Mucosa of stomach (tissue), 1 donor: ENCODE measurements around the gene HYCC2.

ENCODE experiments used
- H3K27me3 ChIP-seq: one replicate; pipeline ENCODE4 v1.7.0; 2013; ENCODE audit warnings: mild to moderate bottlenecking, low read length; ENCODE audit not compliant: control insufficient read depth, insufficient read depth
- H3K36me3 ChIP-seq: one replicate; pipeline ENCODE4 v1.7.0; 2013; ENCODE audit warnings: low read length; ENCODE audit not compliant: control insufficient read depth, insufficient read depth
- H3K4me1 ChIP-seq: one replicate; pipeline ENCODE4 v1.7.0; 2013; ENCODE audit warnings: mild to moderate bottlenecking, low read length; ENCODE audit not compliant: control insufficient read depth, insufficient read depth
- H3K4me3 ChIP-seq: one replicate; pipeline ENCODE4 v1.7.0; 2013; ENCODE audit warnings: low read length
- H3K9ac ChIP-seq: one replicate; pipeline ENCODE4 v1.7.0; 2013; ENCODE audit warnings: mild to moderate bottlenecking, low read length, moderate library complexity
- H3K9me3 ChIP-seq: one replicate; pipeline ENCODE4 v1.7.0; 2013; ENCODE audit warnings: mild to moderate bottlenecking, low read length, moderate library complexity; ENCODE audit not compliant: control insufficient read depth
- donor health status: Pancreatic carcinoma.

Gene HYCC2

GRCh38 chr2:201109186-201109585 is 37.7 kb upstream of the HYCC2 start:
- Histone ChIP-seq H3K9ac (no peak overlapping the region), H3K4me1 (no peaks in the 10 kb centered on the region), H3K9me3 (no peaks in the 10 kb centered on the region), H3K36me3 (no peaks in the 10 kb centered on the region), H3K27me3 (no peaks in the 10 kb centered on the region), H3K4me3 (no peak overlapping the region)

GRCh38 chr2:201108341-201108740 is 36.9 kb upstream of the HYCC2 start:
- H3K36me3 ChIP-seq = no peaks in the 10 kb centered on the region
- no peak overlapping the region for H3K4me3 ChIP-seq
- H3K27me3 ChIP-seq = no peaks in the 10 kb centered on the region
- H3K9me3 ChIP-seq = no peaks in the 10 kb centered on the region
- H3K9ac ChIP-seq = no peak overlapping the region
- H3K4me1 ChIP-seq = no peaks in the 10 kb centered on the region

- Histone ChIP-seq H3K27me3 (no peaks in the 10 kb centered on the region), H3K36me3 (no peaks in the 10 kb centered on the region), H3K4me1 (no peaks in the 10 kb centered on the region), H3K4me3 (no peak overlapping the region), H3K9me3 (no peaks in the 10 kb centered on the region), H3K9ac (no peak overlapping the region)
Measured at GRCh38 chr2:201107624-201108023, 36.2 kb upstream of the HYCC2 start.

GRCh38 chr2:201105759-201106158 is 34.3 kb upstream of the HYCC2 start:
- no peaks in the 10 kb centered on the region for H3K36me3 ChIP-seq
- H3K27me3 ChIP-seq = no peaks in the 10 kb centered on the region
- H3K9me3 ChIP-seq = no peaks in the 10 kb centered on the region

GRCh38 chr2:201100497-201100896 is 29.0 kb upstream of the HYCC2 start:
- H3K9ac ChIP-seq = no peak overlapping the region
- H3K4me3 ChIP-seq = no peak overlapping the region
- no peaks in the 10 kb centered on the region for H3K36me3 ChIP-seq
- no peaks in the 10 kb centered on the region for H3K4me1 ChIP-seq
- no peaks in the 10 kb centered on the region for H3K9me3 ChIP-seq
- H3K27me3 ChIP-seq = no peaks in the 10 kb centered on the region

More at GRCh38 chr2:201105759-201106158, 34.3 kb upstream of the HYCC2 start:
- no peak overlapping the region for H3K4me3 ChIP-seq
- no peaks in the 10 kb centered on the region for H3K4me1 ChIP-seq
- no peak overlapping the region for H3K9ac ChIP-seq

- Histone ChIP-seq H3K36me3 (no peaks in the 10 kb centered on the region), H3K4me3 (no peak overlapping the region)
Measured at GRCh38 chr2:201093573-201093972, 22.1 kb upstream of the HYCC2 start.

GRCh38 chr2:201090574-201090973 is 19.1 kb upstream of the HYCC2 start:
- no peaks in the 10 kb centered on the region for H3K36me3 ChIP-seq
- H3K4me3 ChIP-seq = no peak overlapping the region
- H3K9me3 ChIP-seq = no peaks in the 10 kb centered on the region

More at GRCh38 chr2:201093573-201093972, 22.1 kb upstream of the HYCC2 start:
- no peak overlapping the region for H3K9ac ChIP-seq
- H3K9me3 ChIP-seq = no peaks in the 10 kb centered on the region
- no peaks in the 10 kb centered on the region for H3K27me3 ChIP-seq
- H3K4me1 ChIP-seq = no peaks in the 10 kb centered on the region

GRCh38 chr2:201084863-201085262 is 13.4 kb upstream of the HYCC2 start:
- no peaks in the 10 kb centered on the region for H3K9me3 ChIP-seq
- no peaks in the 10 kb centered on the region for H3K36me3 ChIP-seq
- no peak overlapping the region for H3K9ac ChIP-seq
- peaks cover 4% of the 10 kb centered on the region for H3K4me1 ChIP-seq
- no peak overlapping the region for H3K4me3 ChIP-seq
- H3K27me3 ChIP-seq = no peaks in the 10 kb centered on the region

More at GRCh38 chr2:201090574-201090973, 19.1 kb upstream of the HYCC2 start:
- H3K27me3 ChIP-seq = no peaks in the 10 kb centered on the region
- no peak overlapping the region for H3K9ac ChIP-seq
- no peaks in the 10 kb centered on the region for H3K4me1 ChIP-seq

- Histone ChIP-seq H3K36me3 (no peaks in the 10 kb centered on the region), H3K9me3 (no peaks in the 10 kb centered on the region), H3K27me3 (no peaks in the 10 kb centered on the region), H3K9ac (no peak overlapping the region), H3K4me3 (no peak overlapping the region), H3K4me1 (peaks cover 9% of the 10 kb centered on the region)
Measured at GRCh38 chr2:201074996-201075395, 3.5 kb upstream of the HYCC2 start.

- Histone ChIP-seq H3K9me3 (no peaks in the 10 kb centered on the region), H3K27me3 (no peaks in the 10 kb centered on the region), H3K4me3 (no peak overlapping the region), H3K36me3 (no peaks in the 10 kb centered on the region), H3K4me1 (peaks cover 9% of the 10 kb centered on the region), H3K9ac (no peak overlapping the region)
Measured at GRCh38 chr2:201073071-201073470, 1.6 kb upstream of the HYCC2 start.

- no peaks in the 10 kb centered on the region for H3K36me3 ChIP-seq
- peaks cover 9% of the 10 kb centered on the region for H3K4me1 ChIP-seq
- H3K9me3 ChIP-seq = no peaks in the 10 kb centered on the region
- H3K9ac ChIP-seq = peak overlapping the region; percentile 97
- H3K4me3 ChIP-seq = peak overlapping the region; percentile 85
- H3K27me3 ChIP-seq = no peaks in the 10 kb centered on the region
Measured at GRCh38 chr2:201072201-201072530, 695 bp upstream of the HYCC2 start.

GRCh38 chr2:201070948-201071478 is 458 bp downstream of the HYCC2 start:
- Histone ChIP-seq H3K4me1 (peaks cover 9% of the 10 kb centered on the region), H3K4me3 (peak overlapping the region; percentile 85), H3K36me3 (no peaks in the 10 kb centered on the region), H3K9me3 (no peaks in the 10 kb centered on the region), H3K9ac (peak overlapping the region; percentile 97), H3K27me3 (no peaks in the 10 kb centered on the region)

- no peaks in the 10 kb centered on the region for H3K36me3 ChIP-seq
- H3K4me3 ChIP-seq = no peak overlapping the region
- H3K9me3 ChIP-seq = no peaks in the 10 kb centered on the region
- H3K9ac ChIP-seq = no peak overlapping the region
- no peaks in the 10 kb centered on the region for H3K27me3 ChIP-seq
- peaks cover 7% of the 10 kb centered on the region for H3K4me1 ChIP-seq
Measured at GRCh38 chr2:201064797-201065329, 6.6 kb downstream of the HYCC2 start.
